Stomach (tissue), 9 donors: Measurements from ENCODE around the gene VWA2. TPM values are rescaled to one million over a fixed set of nuclear protein-coding genes. Genes with fewer than 3 reads are reported as not detected.

Source experiments
- DNase-seq, 2 donors: peaks; one replicate each; pipeline versions ENCODE4 v3.0.0 to v3.0.0-alpha.2; 2013 to 2019
- H3K27ac ChIP-seq, 5 donors: fragments of 200-600 bp in 4 of 5; sonication (generic) in 4 of 5; one replicate each; pipeline ENCODE4 v1.5.1; 2013 to 2019; ENCODE audit warnings: mild to moderate bottlenecking in 1 of 5, moderate library complexity in 1 of 5
- H3K27me3 ChIP-seq, 3 donors: fragments of 200-600 bp; sonication (generic); one replicate each; pipeline ENCODE4 v1.5.1; 2017 to 2019; ENCODE audit warnings: mixed run types in 1 of 3
- H3K36me3 ChIP-seq, 4 donors: fragments of 200-600 bp; sonication (generic); 1 replicate in 3 of 4; 2 replicates in 1 of 4; pipeline ENCODE4 v1.5.1; 2016 to 2019
- H3K4me1 ChIP-seq, 4 donors: fragments of 200-600 bp; sonication (generic); one replicate each; pipeline ENCODE4 v1.5.1; 2016 to 2019
- H3K4me3 ChIP-seq, 4 donors: fragments of 200-600 bp; sonication (generic) in 3 of 4; one replicate each; pipeline ENCODE4 v1.5.1; 2016 to 2019; ENCODE audit warnings: mild to moderate bottlenecking in 1 of 4
- H3K9me3 ChIP-seq, 4 donors: fragments of 200-600 bp; sonication (generic); one replicate each; pipeline ENCODE4 v1.5.1; 2016 to 2019
- CTCF ChIP-seq, 7 experiments: fragments of 450-650 bp in 4 of 7; fragments of 200-600 bp in 3 of 7; sonication (generic) in 3 of 7; IDR thresholded peaks; one replicate each; pipeline ENCODE4 v1.5.1; 2016 to 2019; ENCODE audit warnings: antibody characterized with exemption in 7 of 7, control low read depth in 2 of 7, mild to moderate bottlenecking in 1 of 7
- EP300 ChIP-seq: sonication (generic); formaldehyde crosslinking; IDR thresholded peaks from one replicate; pipeline ENCODE4 v1.6.1; 2017; ENCODE audit warnings: antibody characterized with exemption
- POLR2A ChIP-seq, 4 donors: fragments of 450-650 bp; IDR thresholded peaks; one replicate each; pipeline ENCODE4 v1.6.1; 2016; ENCODE audit warnings: antibody characterized with exemption in 4 of 4, control low read depth in 2 of 4, mild to moderate bottlenecking in 1 of 4, moderate library complexity in 1 of 4
- POLR2AphosphoS5 ChIP-seq, 3 donors: sonication (generic); formaldehyde crosslinking; IDR thresholded peaks; one replicate each; pipeline ENCODE4 v1.6.1; 2016; ENCODE audit warnings: antibody characterized with exemption in 3 of 3
- WGBS, 5 donors: extraction: QIAGEN DNeasy Blood & Tissue Kit in 3 of 5; methylation state at CpG; one replicate each; pipeline versions ENCODE4 v1.1.5 to v1.1.7; 2013 to 2018; 5-methylcytosine and 5-hydroxymethylcytosine counted together
- intact Hi-C: fragments of 100-400 bp; cut with DNase I; formaldehyde crosslinking; loops from one replicate; pipeline ENCODE4 v1.15.1; 2023; ENCODE audit warnings: low total_unique reads
- polyA plus RNA-seq, 3 donors: library from polyadenylated mRNA; stranded (reverse); fragments of 200-250 nt; gene quantifications; one replicate each; pipeline ENCODE4 v1.2.3, GENCODE V29; 2013
- total RNA-seq, 5 donors: library from RNA; depleted of rRNA; stranded (reverse); fragments of >200 nt; gene quantifications; one replicate each; pipeline versions ENCODE4 v1.1.0 to v1.2.3, GENCODE V29; 2014 to 2016
- donor health status: healthy with polysubstance abuse.
- donor health status: Bipolar disorder and iron deficiency.
- donor health status: healthy.

Gene VWA2
- total and polyA plus RNA-seq, 8 donors: 0.46 to 20.7 (median 5.8) TPM

- DNase-seq: no peak
- no peaks in the 10 kb centered on the region for H3K27me3 ChIP-seq
- no peak for TF ChIP-seq CTCF (IDR thresholded peaks at IDR 0.05)
- TF ChIP-seq POLR2AphosphoS5 (IDR thresholded peaks at IDR 0.05): no peak
- TF ChIP-seq EP300: no peak
- no peak for TF ChIP-seq POLR2A (IDR thresholded peaks at IDR 0.05)
- no peaks in the 10 kb centered on the region for H3K9me3 ChIP-seq
- no peak overlapping the region for H3K27ac ChIP-seq
- peaks cover 0 to 9% (median 0%) of the 10 kb centered on the region in 4 donors for H3K36me3 ChIP-seq
- peaks cover 0 to 5% (median 2%) of the 10 kb centered on the region in 4 donors for H3K4me1 ChIP-seq
- intact Hi-C loops: no loop called here
- WGBS, 5 donors: 48 to 69% (median 59%) methylated on average over 4 to 5 of the region's 5 CpGs
- H3K4me3 ChIP-seq: no peak overlapping the region
Measured at GRCh38 chr10:114323023-114323422, 84.0 kb downstream of the VWA2 start.

- no peak overlapping the region for H3K4me3 ChIP-seq
- H3K36me3 ChIP-seq: peaks cover 0 to 14% (median 0%) of the 10 kb centered on the region in 4 donors
- intact Hi-C loops: no loop called here
- no peak for DNase-seq
- no peaks in the 10 kb centered on the region for H3K9me3 ChIP-seq
- TF ChIP-seq POLR2A (IDR thresholded peaks at IDR 0.05): no peak
- TF ChIP-seq EP300: no peak
- TF ChIP-seq CTCF (IDR thresholded peaks at IDR 0.05): no peak
- no peak for TF ChIP-seq POLR2AphosphoS5 (IDR thresholded peaks at IDR 0.05)
- no peaks in the 10 kb centered on the region for H3K27me3 ChIP-seq
- peaks cover 0 to 16% (median 7%) of the 10 kb centered on the region in 4 donors for H3K4me1 ChIP-seq
- 78 to 95% (median 87%) methylated on average over 1 to 2 of the region's 2 CpGs for WGBS, 5 donors
- H3K27ac ChIP-seq: no peak overlapping the region
Measured at GRCh38 chr10:114326795-114327194, 87.7 kb downstream of the VWA2 start.

- no peaks in the 10 kb centered on the region for H3K27me3 ChIP-seq
- no peaks in the 10 kb centered on the region for H3K9me3 ChIP-seq
- WGBS, 5 donors: 69 to 80% (median 72%) methylated on average over 9 to 15 of the region's 15 CpGs
- no peak for DNase-seq
- TF ChIP-seq CTCF (IDR thresholded peaks at IDR 0.05) (no peak), POLR2A (IDR thresholded peaks at IDR 0.05) (no peak), EP300 (no peak), POLR2AphosphoS5 (IDR thresholded peaks at IDR 0.05) (no peak)
- H3K27ac ChIP-seq: no peak overlapping the region
- H3K4me1 ChIP-seq: peaks cover 0 to 16% (median 7%) of the 10 kb centered on the region in 4 donors
- intact Hi-C loops: no loop called here
- H3K4me3 ChIP-seq: no peak overlapping the region
- peaks cover 0 to 5% (median 0%) of the 10 kb centered on the region in 4 donors for H3K36me3 ChIP-seq
Measured at GRCh38 chr10:114327537-114328440, 88.7 kb downstream of the VWA2 start.

GRCh38 chr10:114328441-114328812 lies 89.4 kb downstream of the VWA2 start:
- 78 to 88% (median 83%) methylated on average over 3 to 6 of the region's 6 CpGs for WGBS, 5 donors
- H3K4me1 ChIP-seq: peaks cover 0 to 18% (median 10%) of the 10 kb centered on the region in 4 donors
- H3K36me3 ChIP-seq: peaks cover 0 to 5% (median 0%) of the 10 kb centered on the region in 4 donors
- TF ChIP-seq POLR2A (IDR thresholded peaks at IDR 0.05) (no peak), CTCF (IDR thresholded peaks at IDR 0.05) (no peak), EP300 (no peak), POLR2AphosphoS5 (IDR thresholded peaks at IDR 0.05) (no peak)
- H3K27ac ChIP-seq: peak overlapping the region in 1 of 5 donors; percentile 3
- no peaks in the 10 kb centered on the region for H3K9me3 ChIP-seq
- intact Hi-C loops: no loop called here
- no peak overlapping the region for H3K4me3 ChIP-seq
- DNase-seq: no peak
- H3K27me3 ChIP-seq: no peaks in the 10 kb centered on the region
